DOHH2 (cell line): ENCODE measurements around the gene AKAP13.
"Not testable (repeated sequence)": the region's sequence is repeated elsewhere in the genome, so short reads cannot be mapped to it uniquely, and the experiment has no call there.

Experiments used
- H3F3A ChIP-seq: fragments of 200-600 bp; sonication (generic), shearing (Covaris generic); 2 replicates; pipeline ENCODE4 v1.6.0; 2016; ENCODE audit warnings: antibody characterized with exemption, mild to moderate bottlenecking; ENCODE audit not compliant: control insufficient read depth, insufficient read depth
- H3K27ac ChIP-seq: fragments of 200-600 bp; sonication (generic); 2 replicates; pipeline ENCODE4 v1.5.1; 2014; ENCODE audit warnings: low read depth, mild to moderate bottlenecking, low read length, moderate library complexity
- H3K27me3 ChIP-seq: fragments of 200-600 bp; sonication (generic); 2 replicates; pipeline ENCODE4 v1.6.1; 2014; ENCODE audit warnings: mild to moderate bottlenecking, low read length, mixed read lengths; ENCODE audit not compliant: control insufficient read depth
- H3K36me3 ChIP-seq: fragments of 200-600 bp; sonication (generic); 2 replicates; pipeline ENCODE4 v1.6.1; 2014; ENCODE audit warnings: mild to moderate bottlenecking, low read length, moderate library complexity, mixed read lengths; ENCODE audit not compliant: control insufficient read depth
- H3K4me1 ChIP-seq: fragments of 200-600 bp; sonication (generic); 2 replicates; pipeline ENCODE4 v1.6.1; 2014; ENCODE audit warnings: mild to moderate bottlenecking, low read length, mixed read lengths; ENCODE audit not compliant: control insufficient read depth
- H3K4me2 ChIP-seq: fragments of 200-600 bp; sonication (generic); 2 replicates; pipeline ENCODE4 v1.6.0; 2014; ENCODE audit warnings: mild to moderate bottlenecking, low read length, moderate library complexity
- H3K4me3 ChIP-seq: fragments of 200-600 bp; sonication (generic); 2 replicates; pipeline ENCODE4 v1.5.1; 2014; ENCODE audit warnings: mild to moderate bottlenecking, low read length, mixed read lengths
- H3K79me2 ChIP-seq: fragments of 200-600 bp; sonication (generic); 2 replicates; pipeline ENCODE4 v1.6.1; 2014; ENCODE audit warnings: mild to moderate bottlenecking, low read length, mixed read lengths; ENCODE audit not compliant: control insufficient read depth
- H3K9me2 ChIP-seq: fragments of 200-600 bp; sonication (generic); replicated peaks from 2 replicates; pipeline ENCODE4 v1.6.1; 2014; ENCODE audit warnings: mild to moderate bottlenecking, low read length, mixed read lengths; ENCODE audit not compliant: control insufficient read depth
- H3K9me3 ChIP-seq: fragments of 200-600 bp; sonication (generic); 2 replicates; pipeline ENCODE4 v1.6.1; 2014; ENCODE audit warnings: antibody characterized with exemption, low read length, mixed read lengths; ENCODE audit not compliant: control insufficient read depth, insufficient read depth
- H4K20me1 ChIP-seq: fragments of 200-600 bp; sonication (generic); 2 replicates; pipeline ENCODE4 v1.6.0; 2014; ENCODE audit warnings: low read depth, mild to moderate bottlenecking, antibody characterized with exemption, low read length, moderate library complexity; ENCODE audit not compliant: control insufficient read depth, insufficient read depth
- EZH2phosphoT487 ChIP-seq: fragments of 200-600 bp; sonication (generic); IDR thresholded peaks from 2 replicates; pipeline ENCODE4 v1.6.1; 2017; ENCODE audit warnings: borderline replicate concordance, mild to moderate bottlenecking, antibody characterized with exemption, low read length, moderate library complexity, mixed read lengths
- TF ChIP-seq, protein P1 (sequence below): fragments of 200-600 bp; sonication (generic); IDR thresholded peaks from one replicate; pipeline ENCODE4 v1.5.1; 2014; ENCODE audit warnings: antibody characterized with exemption, mild to moderate bottlenecking, low read depth, low read length; ENCODE audit not compliant: poor library complexity, severe bottlenecking

Gene AKAP13

GRCh38 chr15:85482894-85483293 lies 102.5 kb downstream of the AKAP13 start:
- Histone ChIP-seq H3K36me3 (peaks cover 9% of the 10 kb centered on the region), H3K27ac (peak overlapping the region; percentile 36; the same call in 1 of the 2 replicates), H3K4me3 (peak overlapping the region; percentile 29), H3K9me3 (no peaks in the 10 kb centered on the region), H3K9me2 (no peaks in the 10 kb centered on the region), H3F3A (peaks cover 13% of the 10 kb centered on the region; the same call in 1 of the 2 replicates), H4K20me1 (no peaks in the 10 kb centered on the region), H3K4me2 (peak overlapping the region; percentile 57), H3K79me2 (peaks cover 97% of the 10 kb centered on the region), H3K27me3 (no peaks in the 10 kb centered on the region), H3K4me1 (peaks cover 83% of the 10 kb centered on the region)
- no peak for TF ChIP-seq EZH2phosphoT487
- TF ChIP-seq, protein P1, sequence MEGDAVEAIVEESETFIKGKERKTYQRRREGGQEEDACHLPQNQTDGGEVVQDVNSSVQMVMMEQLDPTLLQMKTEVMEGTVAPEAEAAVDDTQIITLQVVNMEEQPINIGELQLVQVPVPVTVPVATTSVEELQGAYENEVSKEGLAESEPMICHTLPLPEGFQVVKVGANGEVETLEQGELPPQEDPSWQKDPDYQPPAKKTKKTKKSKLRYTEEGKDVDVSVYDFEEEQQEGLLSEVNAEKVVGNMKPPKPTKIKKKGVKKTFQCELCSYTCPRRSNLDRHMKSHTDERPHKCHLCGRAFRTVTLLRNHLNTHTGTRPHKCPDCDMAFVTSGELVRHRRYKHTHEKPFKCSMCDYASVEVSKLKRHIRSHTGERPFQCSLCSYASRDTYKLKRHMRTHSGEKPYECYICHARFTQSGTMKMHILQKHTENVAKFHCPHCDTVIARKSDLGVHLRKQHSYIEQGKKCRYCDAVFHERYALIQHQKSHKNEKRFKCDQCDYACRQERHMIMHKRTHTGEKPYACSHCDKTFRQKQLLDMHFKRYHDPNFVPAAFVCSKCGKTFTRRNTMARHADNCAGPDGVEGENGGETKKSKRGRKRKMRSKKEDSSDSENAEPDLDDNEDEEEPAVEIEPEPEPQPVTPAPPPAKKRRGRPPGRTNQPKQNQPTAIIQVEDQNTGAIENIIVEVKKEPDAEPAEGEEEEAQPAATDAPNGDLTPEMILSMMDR = no peak

GRCh38 chr15:85483955-85484354 lies 103.6 kb downstream of the AKAP13 start:
- Histone ChIP-seq H3F3A (peaks cover 13% of the 10 kb centered on the region; the same call in 1 of the 2 replicates), H3K36me3 (peaks cover 17% of the 10 kb centered on the region), H3K4me1 (peaks cover 84% of the 10 kb centered on the region), H3K79me2 (peaks cover 97% of the 10 kb centered on the region)
- not testable (repeated sequence) for H3K27ac ChIP-seq, H3K9me3 ChIP-seq, H3K4me3 ChIP-seq, H3K4me2 ChIP-seq, H3K27me3 ChIP-seq, H3K9me2 ChIP-seq, H4K20me1 ChIP-seq

DNA sequence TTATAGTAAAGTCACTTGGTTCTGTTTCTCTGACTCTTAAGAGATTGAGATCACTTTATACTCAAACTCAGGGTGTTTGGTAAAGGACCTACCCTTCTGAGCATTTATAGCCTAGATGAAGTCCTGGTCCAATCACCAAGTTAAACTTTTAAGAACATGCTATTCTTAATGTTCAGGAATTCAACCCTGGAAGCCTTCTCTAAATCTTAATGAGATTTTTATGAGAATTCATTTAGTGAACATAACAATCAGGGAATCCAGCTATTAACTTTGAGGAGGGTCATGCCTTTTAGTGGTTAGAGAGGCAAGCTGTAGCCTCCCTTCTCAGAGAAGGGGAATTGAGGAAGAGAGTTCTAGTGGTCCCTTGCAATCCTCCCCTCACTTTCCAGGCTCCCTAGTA lies 104.5 kb downstream of the AKAP13 start:
- not testable (repeated sequence) for H3K9me2 ChIP-seq, H3K27me3 ChIP-seq, H4K20me1 ChIP-seq, H3K4me2 ChIP-seq, H3K9me3 ChIP-seq, H3K4me3 ChIP-seq, H3K27ac ChIP-seq
- Histone ChIP-seq H3K79me2 (peaks cover 97% of the 10 kb centered on the region), H3K36me3 (peaks cover 21% of the 10 kb centered on the region), H3F3A (peaks cover 13% of the 10 kb centered on the region; the same call in 1 of the 2 replicates), H3K4me1 (peaks cover 84% of the 10 kb centered on the region)

GRCh38 chr15:85485956-85486567 lies 105.7 kb downstream of the AKAP13 start:
- H3K27ac ChIP-seq = no peak overlapping the region
- peaks cover 97% of the 10 kb centered on the region for H3K79me2 ChIP-seq

GRCh38 chr15:85487796-85488195 lies 107.4 kb downstream of the AKAP13 start:
- Histone ChIP-seq H3K79me2 (peaks cover 94% of the 10 kb centered on the region), H3K4me1 (peaks cover 76% of the 10 kb centered on the region), H3K36me3 (peaks cover 29% of the 10 kb centered on the region), H3F3A (peaks cover 14% of the 10 kb centered on the region; the same call in 1 of the 2 replicates)
- not testable (repeated sequence) for H3K9me3 ChIP-seq, H3K27me3 ChIP-seq, H3K27ac ChIP-seq, H3K4me2 ChIP-seq, H3K4me3 ChIP-seq, H4K20me1 ChIP-seq, H3K9me2 ChIP-seq

More at GRCh38 chr15:85485956-85486567, 105.7 kb downstream of the AKAP13 start:
- peaks cover 29% of the 10 kb centered on the region for H3K36me3 ChIP-seq
- H3K4me3 ChIP-seq = no peak overlapping the region
- TF ChIP-seq EZH2phosphoT487 = no peak
- TF ChIP-seq, protein P1 = peak; percentile 73
- no peaks in the 10 kb centered on the region for H3K9me3 ChIP-seq
- peaks cover 84% of the 10 kb centered on the region for H3K4me1 ChIP-seq
- no peaks in the 10 kb centered on the region for H3K9me2 ChIP-seq
- H3F3A ChIP-seq = peaks cover 16% of the 10 kb centered on the region; the same call in 1 of the 2 replicates
- no peaks in the 10 kb centered on the region for H3K27me3 ChIP-seq
- peaks cover 5% of the 10 kb centered on the region for H4K20me1 ChIP-seq
- no peak overlapping the region; the same call in 1 of the 2 replicates for H3K4me2 ChIP-seq
